ENCODE measurements around the gene PPM1M. TPM values are rescaled to one million over a fixed set of nuclear protein-coding genes. Genes with fewer than 3 reads are reported as not detected.

Gene PPM1M
- total RNA-seq, 1 donor from 2014 or later: 44.6 TPM

GRCh38 chr3:52227117-52227516, 18.4 kb upstream of the PPM1M start:
- ChIA-PET CTCF (interaction anchor here (0.8 to 6.4 kb wide), 4 partner anchors 13 to 112 kb away, joined by 3 to 32 read pairs (median 13); no protein-coding TSS in a partner anchor), POLR2A (interaction anchor here (3.7 to 5.9 kb wide), 2 partner anchors 15 to 51 kb away, joined by 81 to 147 read pairs; partner anchors contain the start of genes PPM1M, TWF2 and WDR82)
- Mint-ChIP-seq H3K27me3 (no peaks in the 10 kb centered on the region), H3K9me3 (no peaks in the 10 kb centered on the region), H3K4me1 (peaks cover 73% of the 10 kb centered on the region), H3K36me3 (ENCODE audit: low read depth) (peaks cover 65% of the 10 kb centered on the region), H3K27ac (peak overlapping the region; percentile 97), H3K4me3 (peak overlapping the region; percentile 90)
- DNase-seq: no peak
- no peak for ATAC-seq (ENCODE audit: low read depth)
- intact Hi-C loops (cut with micrococcal nuclease): loop anchor here (5.0 kb wide), 1 partner anchor 220 kb away; the partner anchor contains the start of gene SEMA3G
- TF ChIP-seq CTCF (IDR thresholded peaks at IDR 0.05): no peak

DNA sequence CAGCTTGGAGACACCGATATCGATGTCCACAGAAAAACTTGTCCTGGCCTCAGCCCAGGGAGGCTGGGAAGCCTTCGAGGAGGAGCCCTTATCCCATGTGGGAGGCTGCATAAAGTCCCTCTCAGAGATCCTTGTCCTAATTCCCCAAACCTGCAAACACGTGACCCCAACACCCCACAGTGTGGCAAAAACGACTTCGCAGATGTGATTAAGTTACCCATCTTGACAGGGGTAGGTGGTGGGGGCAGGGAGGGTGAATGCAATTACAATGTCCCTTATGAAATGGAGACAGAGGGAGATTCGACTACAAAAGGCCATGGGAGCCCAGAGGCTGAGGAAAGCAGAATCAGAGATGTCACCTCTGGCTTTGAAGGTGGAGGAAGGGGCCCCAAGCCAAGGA, 17.8 kb upstream of the PPM1M start:
- ChIA-PET POLR2A (interaction anchor here (3.7 to 5.9 kb wide), 2 partner anchors 15 to 50 kb away, joined by 81 to 147 read pairs; partner anchors contain the start of genes PPM1M, TWF2 and WDR82), CTCF (interaction anchor here (3.4 to 6.4 kb wide), 2 partner anchors 25 to 112 kb away, joined by 23 to 32 read pairs; no protein-coding TSS in a partner anchor)
- Mint-ChIP-seq H3K9me3 (no peaks in the 10 kb centered on the region), H3K27ac (no peak overlapping the region), H3K27me3 (no peaks in the 10 kb centered on the region), H3K36me3 (ENCODE audit: low read depth) (peaks cover 61% of the 10 kb centered on the region), H3K4me3 (no peak overlapping the region), H3K4me1 (peaks cover 71% of the 10 kb centered on the region)
- intact Hi-C loops (cut with micrococcal nuclease): loop anchor here (5.0 kb wide), 1 partner anchor 220 kb away; the partner anchor contains the start of gene SEMA3G
- no peak for TF ChIP-seq CTCF (IDR thresholded peaks at IDR 0.05)
- ATAC-seq (ENCODE audit: low read depth) (no peak), DNase-seq (no peak)

DNA sequence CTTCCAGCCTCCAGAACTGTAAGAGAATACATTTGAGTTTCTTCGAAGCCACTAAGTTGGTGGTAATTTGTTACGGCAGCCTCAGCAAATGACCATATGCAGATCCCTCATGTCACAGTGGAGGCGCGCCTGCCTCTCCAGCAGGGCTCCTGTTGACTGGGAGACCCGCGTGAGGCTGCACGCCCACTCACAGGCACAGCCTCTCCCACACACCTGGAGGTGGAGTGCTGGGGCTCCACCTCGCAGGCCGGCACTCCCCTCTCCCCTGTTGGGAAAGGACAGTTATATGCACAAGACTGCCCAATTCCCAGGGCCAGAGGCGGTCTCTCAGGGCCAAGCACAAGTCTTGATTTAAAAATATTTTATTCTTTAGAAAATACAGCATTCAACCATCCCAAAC, 17.3 kb upstream of the PPM1M start:
- TF ChIP-seq CTCF (IDR thresholded peaks at IDR 0.05): no peak
- ATAC-seq (ENCODE audit: low read depth): no peak
- Mint-ChIP-seq H3K36me3 (ENCODE audit: low read depth) (peaks cover 57% of the 10 kb centered on the region), H3K4me1 (peaks cover 66% of the 10 kb centered on the region), H3K4me3 (no peak overlapping the region), H3K9me3 (no peaks in the 10 kb centered on the region), H3K27ac (no peak overlapping the region), H3K27me3 (no peaks in the 10 kb centered on the region)
- POLR2A ChIA-PET: interaction anchor here (5.9 kb wide), 1 partner anchor 14 kb away, joined by 147 read pairs; the partner anchor contains the start of genes PPM1M and TWF2
- CTCF ChIA-PET: no interaction called here
- intact Hi-C loops (cut with micrococcal nuclease): loop anchor here (5.0 kb wide), 1 partner anchor 219 kb away; the partner anchor contains the start of gene SEMA3G
- DNase-seq: no peak

DNA sequence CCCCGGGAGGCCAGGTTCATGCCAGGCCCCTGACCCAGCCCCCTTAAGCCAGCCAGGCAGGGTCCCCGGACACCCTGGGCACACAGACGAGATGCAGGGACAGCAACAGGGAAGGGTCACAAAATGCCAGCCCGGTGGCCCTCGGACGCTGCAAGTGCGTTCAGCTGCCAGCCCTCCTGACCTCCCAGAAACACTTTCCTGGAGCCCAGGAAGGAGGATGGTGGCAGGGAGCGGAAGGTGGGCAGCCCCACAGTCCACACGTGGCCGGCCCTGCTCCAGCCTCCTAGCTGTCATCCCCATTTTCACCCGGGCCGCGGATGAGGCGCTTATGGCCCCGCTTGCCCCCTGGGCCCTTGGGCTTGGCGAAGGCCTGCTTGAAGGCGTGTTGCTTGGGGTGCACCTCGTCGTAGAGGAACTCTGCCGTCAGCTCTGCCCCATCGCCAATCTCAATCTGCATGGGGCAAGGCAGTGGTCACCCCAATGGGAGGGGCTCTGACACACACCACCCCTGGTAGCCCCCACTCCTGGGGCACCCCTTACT, 16.7 kb upstream of the PPM1M start:
- no peak overlapping the region for H3K4me3 Mint-ChIP-seq
- DNase-seq (no peak), ATAC-seq (ENCODE audit: low read depth) (no peak)
- TF ChIP-seq CTCF (IDR thresholded peaks at IDR 0.05): no peak
- no peaks in the 10 kb centered on the region for H3K27me3 Mint-ChIP-seq
- peaks cover 56% of the 10 kb centered on the region for H3K36me3 Mint-ChIP-seq (ENCODE audit: low read depth)
- CTCF ChIA-PET: interaction anchor here (1.0 kb wide), 1 partner anchor 25 kb away, joined by 3 read pairs; no protein-coding TSS in a partner anchor
- H3K4me1 Mint-ChIP-seq: peaks cover 62% of the 10 kb centered on the region
- no peaks in the 10 kb centered on the region for H3K9me3 Mint-ChIP-seq
- H3K27ac Mint-ChIP-seq: no peak overlapping the region
- intact Hi-C loops (cut with micrococcal nuclease): loop anchor here (5.0 kb wide), 1 partner anchor 218 kb away; the partner anchor contains the start of gene SEMA3G
- POLR2A ChIA-PET: interaction anchor here (1.3 to 1.8 kb wide), 2 partner anchors 8 to 10 kb away, joined by 6 read pairs; partner anchors contain the start of gene TWF2

DNA sequence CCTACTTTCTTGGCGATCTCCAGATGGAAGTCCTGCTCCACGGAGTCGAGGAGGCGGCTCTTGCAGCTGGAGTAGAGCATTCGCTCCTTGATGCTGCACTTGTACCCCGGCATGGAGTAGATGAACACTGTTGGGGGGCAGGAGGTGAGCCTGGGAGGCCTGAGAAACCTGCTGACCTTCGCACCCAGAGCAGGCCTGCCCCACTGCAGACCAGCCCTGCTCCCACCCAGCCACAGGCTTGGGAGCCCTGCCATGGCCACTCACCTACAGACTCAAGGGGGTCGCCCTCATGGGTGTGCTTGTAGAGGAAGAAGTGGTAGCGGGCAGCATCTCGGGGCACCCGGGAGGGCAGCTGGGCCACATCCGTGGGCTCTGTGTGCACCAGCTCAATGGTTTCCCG, 15.9 kb upstream of the PPM1M start:
- DNase-seq (no peak), ATAC-seq (ENCODE audit: low read depth) (no peak)
- Mint-ChIP-seq H3K4me3 (no peak overlapping the region), H3K27ac (no peak overlapping the region), H3K27me3 (no peaks in the 10 kb centered on the region), H3K9me3 (no peaks in the 10 kb centered on the region), H3K4me1 (peaks cover 57% of the 10 kb centered on the region), H3K36me3 (ENCODE audit: low read depth) (peaks cover 61% of the 10 kb centered on the region)
- intact Hi-C loops (cut with micrococcal nuclease): loop anchor here (5.0 kb wide), 1 partner anchor 218 kb away; the partner anchor contains the start of gene SEMA3G
- no peak for TF ChIP-seq CTCF (IDR thresholded peaks at IDR 0.05)
- POLR2A ChIA-PET: interaction anchor here (0.7 to 1.8 kb wide), 3 partner anchors 9 to 17 kb away, joined by 3 to 6 read pairs (median 6); partner anchors contain the start of gene TWF2
- CTCF ChIA-PET: interaction anchor here (1.0 to 3.8 kb wide), 2 partner anchors 8 to 24 kb away, joined by 3 to 53 read pairs; no protein-coding TSS in a partner anchor

Data from activated B cell treated with CpG ODN at 0.5 μM for 24 hours (primary cell).